ENCODE results near the gene FBXL19. TPM values are rescaled to one million over a fixed set of nuclear protein-coding genes. Genes with fewer than 3 reads are reported as not detected.

FBXL19 gene
- polyA plus RNA-seq, 1 experiment = 7.6 TPM

DNA sequence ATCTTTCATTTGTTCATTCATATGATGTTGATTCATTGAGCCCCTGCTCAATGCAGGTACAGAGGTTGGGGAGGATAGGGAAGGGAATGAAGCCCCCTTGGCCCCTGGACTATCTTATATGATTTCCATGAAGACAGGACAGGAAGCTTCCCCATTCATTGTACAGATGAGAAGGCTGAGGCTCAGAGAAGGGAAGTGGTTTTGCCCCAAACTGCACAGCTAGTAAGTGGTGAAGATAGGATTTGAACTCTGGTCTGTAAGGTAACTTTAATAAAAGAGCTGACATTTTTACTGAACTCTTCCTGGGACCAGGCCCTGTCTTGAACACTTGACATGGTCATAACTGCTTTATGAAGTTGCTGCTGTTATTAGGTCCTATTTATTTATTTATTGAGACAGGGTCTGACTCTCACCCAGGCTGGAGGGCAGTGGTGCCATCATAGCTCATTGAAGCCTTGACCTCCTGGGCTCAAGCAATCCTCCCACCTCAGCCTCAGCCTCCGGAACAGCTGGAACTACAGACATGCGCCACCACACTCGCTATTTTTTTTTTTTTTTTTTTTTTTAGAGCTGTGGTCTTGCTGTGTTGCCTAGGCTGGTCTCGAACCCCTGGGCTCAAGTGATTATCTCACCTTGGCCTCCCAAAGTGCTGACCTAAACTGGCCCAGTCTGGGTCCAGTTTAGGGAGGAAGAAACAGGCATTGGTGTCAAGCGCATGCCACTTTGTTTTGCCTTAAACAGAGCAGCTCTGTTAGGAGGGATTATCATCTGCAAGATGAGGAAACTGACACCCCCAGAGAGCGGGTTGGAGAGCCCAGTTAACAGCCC is 22.0 kb upstream of the FBXL19 start:
- peak overlapping the region; percentile 2; the same call in 1 of the 2 replicates for H3K4me3 ChIP-seq (ENCODE audit: low read depth, low read length)
- no peak for DNase-seq (ENCODE audit: low read depth)
- ChIA-PET POLR2A (interaction anchor here (0.6 to 1.3 kb wide), 3 partner anchors 10 to 570 kb away, joined by 3 to 12 read pairs (median 4); partner anchors contain the start of gene TGFB1I1), CTCF (interaction anchor here (0.8 to 3.6 kb wide), 19 partner anchors 11 to 131 kb away, joined by 3 to 55 read pairs (median 5); no protein-coding TSS in a partner anchor)
- no peaks in the 10 kb centered on the region for H3K27me3 ChIP-seq (ENCODE audit: control insufficient read depth, insufficient read depth, low read length)
- no peaks in the 10 kb centered on the region for H3K36me3 ChIP-seq (ENCODE audit: control insufficient read depth, insufficient read depth, low read length)
- TF ChIP-seq, protein P1, sequence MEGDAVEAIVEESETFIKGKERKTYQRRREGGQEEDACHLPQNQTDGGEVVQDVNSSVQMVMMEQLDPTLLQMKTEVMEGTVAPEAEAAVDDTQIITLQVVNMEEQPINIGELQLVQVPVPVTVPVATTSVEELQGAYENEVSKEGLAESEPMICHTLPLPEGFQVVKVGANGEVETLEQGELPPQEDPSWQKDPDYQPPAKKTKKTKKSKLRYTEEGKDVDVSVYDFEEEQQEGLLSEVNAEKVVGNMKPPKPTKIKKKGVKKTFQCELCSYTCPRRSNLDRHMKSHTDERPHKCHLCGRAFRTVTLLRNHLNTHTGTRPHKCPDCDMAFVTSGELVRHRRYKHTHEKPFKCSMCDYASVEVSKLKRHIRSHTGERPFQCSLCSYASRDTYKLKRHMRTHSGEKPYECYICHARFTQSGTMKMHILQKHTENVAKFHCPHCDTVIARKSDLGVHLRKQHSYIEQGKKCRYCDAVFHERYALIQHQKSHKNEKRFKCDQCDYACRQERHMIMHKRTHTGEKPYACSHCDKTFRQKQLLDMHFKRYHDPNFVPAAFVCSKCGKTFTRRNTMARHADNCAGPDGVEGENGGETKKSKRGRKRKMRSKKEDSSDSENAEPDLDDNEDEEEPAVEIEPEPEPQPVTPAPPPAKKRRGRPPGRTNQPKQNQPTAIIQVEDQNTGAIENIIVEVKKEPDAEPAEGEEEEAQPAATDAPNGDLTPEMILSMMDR (IDR thresholded peaks at IDR 0.05; ENCODE audit: insufficient read depth, low read depth, low read length) = no peak

DNA sequence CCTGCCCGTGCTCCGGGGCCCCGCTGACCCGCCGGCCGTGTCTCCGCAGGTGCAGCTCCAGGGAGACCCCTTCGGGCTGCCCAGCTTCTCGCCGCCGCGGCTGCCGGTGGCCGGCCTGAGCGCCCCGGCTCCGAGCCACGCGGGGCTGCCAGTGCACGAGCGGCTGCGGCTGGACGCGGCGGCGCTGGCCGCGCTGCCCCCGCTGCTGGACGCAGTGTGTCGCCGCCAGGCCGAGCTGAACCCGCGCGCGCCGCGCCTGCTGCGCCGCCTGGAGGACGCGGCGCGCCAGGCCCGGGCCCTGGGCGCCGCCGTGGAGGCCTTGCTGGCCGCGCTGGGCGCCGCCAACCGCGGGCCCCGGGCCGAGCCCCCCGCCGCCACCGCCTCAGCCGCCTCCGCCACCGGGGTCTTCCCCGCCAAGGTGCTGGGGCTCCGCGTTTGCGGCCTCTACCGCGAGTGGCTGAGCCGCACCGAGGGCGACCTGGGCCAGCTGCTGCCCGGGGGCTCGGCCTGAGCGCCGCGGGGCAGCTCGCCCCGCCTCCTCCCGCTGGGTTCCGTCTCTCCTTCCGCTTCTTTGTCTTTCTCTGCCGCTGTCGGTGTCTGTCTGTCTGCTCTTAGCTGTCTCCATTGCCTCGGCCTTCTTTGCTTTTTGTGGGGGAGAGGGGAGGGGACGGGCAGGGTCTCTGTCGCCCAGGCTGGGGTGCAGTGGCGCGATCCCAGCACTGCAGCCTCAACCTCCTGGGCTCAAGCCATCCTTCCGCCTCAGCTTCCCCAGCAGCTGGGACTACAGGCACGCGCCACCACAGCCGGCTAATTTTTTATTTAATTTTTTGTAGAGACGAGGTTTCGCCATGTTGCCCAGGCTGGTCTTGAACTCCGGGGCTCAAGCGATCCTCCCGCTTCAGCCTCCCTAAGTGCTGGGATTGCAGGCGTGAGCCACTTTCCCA is 21.1 kb upstream of the FBXL19 start:
- ChIA-PET POLR2A (interaction anchor here (0.6 to 1.3 kb wide), 2 partner anchors 28 to 569 kb away, joined by 3 to 4 read pairs; partner anchors contain the start of gene TGFB1I1), CTCF (interaction anchor here (0.5 to 3.6 kb wide), 24 partner anchors 11 to 132 kb away, joined by 3 to 55 read pairs (median 4); no protein-coding TSS in a partner anchor)
- DNase-seq (ENCODE audit: low read depth) = no peak
- H3K4me3 ChIP-seq (ENCODE audit: low read depth, low read length) = peak overlapping the region; percentile 34
- TF ChIP-seq, protein P1 (IDR thresholded peaks at IDR 0.05; ENCODE audit: insufficient read depth, low read depth, low read length) = no peak
- H3K36me3 ChIP-seq (ENCODE audit: control insufficient read depth, insufficient read depth, low read length) = no peaks in the 10 kb centered on the region
- no peaks in the 10 kb centered on the region for H3K27me3 ChIP-seq (ENCODE audit: control insufficient read depth, insufficient read depth, low read length)

DNA sequence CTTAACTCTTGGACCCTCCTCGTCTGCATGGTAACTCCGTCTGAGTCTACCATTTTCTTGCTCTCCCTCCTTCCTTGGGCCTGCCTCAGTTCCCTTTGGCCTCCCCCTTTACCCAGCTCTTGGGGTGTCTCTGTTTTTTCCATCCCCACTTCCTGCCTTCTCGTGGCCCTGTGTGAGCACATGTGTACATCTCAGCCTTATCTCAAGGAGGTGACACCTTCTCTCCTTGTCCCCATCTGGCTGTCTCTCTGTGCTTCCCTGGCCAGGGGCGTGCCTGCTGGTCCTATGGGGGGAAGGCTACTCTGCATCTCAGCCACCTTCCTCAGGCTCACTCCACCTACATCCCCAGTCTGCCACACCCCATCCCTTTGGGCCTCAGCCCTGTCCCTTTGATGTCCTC is 20.4 kb upstream of the FBXL19 start:
- POLR2A ChIA-PET = no interaction called here
- H3K36me3 ChIP-seq (ENCODE audit: control insufficient read depth, insufficient read depth, low read length) = no peaks in the 10 kb centered on the region
- H3K4me3 ChIP-seq (ENCODE audit: low read depth, low read length) = no peak overlapping the region
- no peak for DNase-seq (ENCODE audit: low read depth)
- H3K27me3 ChIP-seq (ENCODE audit: control insufficient read depth, insufficient read depth, low read length) = no peaks in the 10 kb centered on the region
- CTCF ChIA-PET = interaction anchor here (0.5 to 3.6 kb wide), 16 partner anchors 11 to 121 kb away, joined by 3 to 55 read pairs (median 4); no protein-coding TSS in a partner anchor
- TF ChIP-seq, protein P1 (IDR thresholded peaks at IDR 0.05; ENCODE audit: insufficient read depth, low read depth, low read length) = no peak

DNA sequence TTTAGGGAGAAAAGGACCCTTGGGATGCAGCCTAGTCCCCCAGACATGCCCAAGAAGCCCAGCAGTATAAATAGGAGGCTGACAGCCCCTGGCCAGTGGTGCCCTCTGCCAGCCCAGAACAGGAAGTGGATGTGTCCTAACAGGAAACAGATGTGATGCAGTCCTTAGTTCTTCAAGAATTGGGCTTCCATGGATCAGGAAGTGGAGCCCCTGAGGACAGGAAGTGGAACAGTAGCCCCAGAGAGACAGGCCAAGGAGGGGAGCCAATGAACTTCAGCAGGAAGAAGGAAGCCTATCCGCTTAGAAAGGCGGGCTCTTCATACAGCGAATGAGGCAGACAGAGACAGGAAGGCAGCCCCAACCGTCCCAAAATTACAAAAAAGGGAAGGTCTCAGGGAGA is 19.8 kb upstream of the FBXL19 start:
- ChIA-PET POLR2A (no interaction called here), CTCF (interaction anchor here (1.1 to 4.1 kb wide), 4 partner anchors 13 to 59 kb away, joined by 3 to 55 read pairs (median 12); no protein-coding TSS in a partner anchor)
- no peak for DNase-seq (ENCODE audit: low read depth)
- TF ChIP-seq, protein P1 (IDR thresholded peaks at IDR 0.05; ENCODE audit: insufficient read depth, low read depth, low read length) = no peak
- Histone ChIP-seq H3K4me3 (ENCODE audit: low read depth, low read length) (no peak overlapping the region), H3K27me3 (ENCODE audit: control insufficient read depth, insufficient read depth, low read length) (no peaks in the 10 kb centered on the region), H3K36me3 (ENCODE audit: control insufficient read depth, insufficient read depth, low read length) (no peaks in the 10 kb centered on the region)
